Left ventricle myocardium inferior (tissue), 1 donor: ENCODE measurements around the gene TJP2. TPM values are rescaled to one million over a fixed set of nuclear protein-coding genes. Genes with fewer than 3 reads are reported as not detected.
A peak's percentile ranks its signal among the peaks of the same experiment; 100 is the strongest.

Source experiments
- DNase-seq: peaks from one replicate; pipeline ENCODE4 v3.0.0-alpha.2; 2020
- H3K27ac ChIP-seq: fragments of 200-600 bp; replicated peaks from 2 replicates; pipeline ENCODE4 v1.8.0; 2021
- H3K27me3 ChIP-seq: fragments of 200-600 bp; 2 replicates; pipeline ENCODE4 v1.8.0; 2021; ENCODE audit warnings: low read depth
- H3K36me3 ChIP-seq: fragments of 200-600 bp; 2 replicates; pipeline ENCODE4 v1.8.0; 2021
- H3K4me1 ChIP-seq: fragments of 200-600 bp; 2 replicates; pipeline ENCODE4 v1.8.0; 2021
- H3K4me3 ChIP-seq: fragments of 200-600 bp; 2 replicates; pipeline ENCODE4 v1.8.0; 2021; ENCODE audit warnings: mild to moderate bottlenecking, moderate library complexity
- H3K9me3 ChIP-seq: fragments of 200-600 bp; replicated peaks from 2 replicates; pipeline ENCODE4 v1.8.0; 2021
- CTCF ChIP-seq: fragments of 200-600 bp; IDR thresholded peaks from 2 replicates; pipeline ENCODE4 v1.8.0; 2021; ENCODE audit warnings: antibody characterized with exemption, mild to moderate bottlenecking, borderline replicate concordance
- intact Hi-C: fragments of 100-400 bp; cut with micrococcal nuclease; formaldehyde crosslinking; loops from one replicate; pipeline ENCODE4 v1.11.0; 2022
- total RNA-seq: library from RNA; stranded (reverse); fragmentation: NEBNext Ultra II Directional; extraction: Animal tissue kit (Norgen Biotek cat#: 25700); gene quantifications from one replicate; pipeline ENCODE4 v1.2.1, GENCODE V29; 2021
- donor health status: DM: no; HTN: yes; CAD: no; lungs with severe emphysema.

TJP2 gene
- total RNA-seq, 1 donor from 2014 or later, result 130 TPM

GRCh38 chr9:69136185-69136584, 37.9 kb upstream of the TJP2 start:
- DNase-seq, result no peak
- H3K4me3 ChIP-seq, result no peak overlapping the region
- intact Hi-C loops, result no loop called here
- H3K36me3 ChIP-seq, result no peaks in the 10 kb centered on the region
- H3K27ac ChIP-seq, result peak overlapping the region; percentile 69
- TF ChIP-seq CTCF, result no peak
- peaks cover 79% of the 10 kb centered on the region for H3K4me1 ChIP-seq
- H3K9me3 ChIP-seq, result no peaks in the 10 kb centered on the region
- no peaks in the 10 kb centered on the region for H3K27me3 ChIP-seq

- Histone ChIP-seq H3K27me3 (no peaks in the 10 kb centered on the region), H3K36me3 (no peaks in the 10 kb centered on the region), H3K4me3 (no peak overlapping the region), H3K4me1 (peaks cover 79% of the 10 kb centered on the region), H3K9me3 (no peaks in the 10 kb centered on the region), H3K27ac (peak overlapping the region; percentile 69)
- no peak for DNase-seq
- TF ChIP-seq CTCF, result no peak
- intact Hi-C loops, result no loop called here
These were observed 37.3 kb upstream of the TJP2 start for GRCh38 chr9:69136779-69137178.

GRCh38 chr9:69137311-69137710, 36.8 kb upstream of the TJP2 start:
- Histone ChIP-seq H3K27me3 (no peaks in the 10 kb centered on the region), H3K9me3 (no peaks in the 10 kb centered on the region), H3K27ac (peak overlapping the region; percentile 69), H3K4me1 (peaks cover 79% of the 10 kb centered on the region), H3K4me3 (no peak overlapping the region), H3K36me3 (no peaks in the 10 kb centered on the region)
- no peak for DNase-seq
- no peak for TF ChIP-seq CTCF
- intact Hi-C loops, result no loop called here

GRCh38 chr9:69139596-69139995, 34.5 kb upstream of the TJP2 start:
- DNase-seq, result no peak
- TF ChIP-seq CTCF, result no peak
- intact Hi-C loops, result no loop called here
- no peaks in the 10 kb centered on the region for H3K9me3 ChIP-seq
- no peak overlapping the region for H3K4me3 ChIP-seq
- peaks cover 72% of the 10 kb centered on the region for H3K4me1 ChIP-seq
- peak overlapping the region; percentile 78 for H3K27ac ChIP-seq
- H3K36me3 ChIP-seq, result no peaks in the 10 kb centered on the region
- H3K27me3 ChIP-seq, result no peaks in the 10 kb centered on the region

- peaks cover 65% of the 10 kb centered on the region for H3K4me1 ChIP-seq
- no peaks in the 10 kb centered on the region for H3K9me3 ChIP-seq
- H3K36me3 ChIP-seq, result no peaks in the 10 kb centered on the region
- no peaks in the 10 kb centered on the region for H3K27me3 ChIP-seq
- intact Hi-C loops, result no loop called here
- no peak overlapping the region for H3K4me3 ChIP-seq
- DNase-seq, result no peak
- H3K27ac ChIP-seq, result peak overlapping the region; percentile 78
- TF ChIP-seq CTCF, result no peak
These were observed 33.8 kb upstream of the TJP2 start for GRCh38 chr9:69140123-69140735.
